Measurements from ENCODE around the gene ADAM15.

DNA sequence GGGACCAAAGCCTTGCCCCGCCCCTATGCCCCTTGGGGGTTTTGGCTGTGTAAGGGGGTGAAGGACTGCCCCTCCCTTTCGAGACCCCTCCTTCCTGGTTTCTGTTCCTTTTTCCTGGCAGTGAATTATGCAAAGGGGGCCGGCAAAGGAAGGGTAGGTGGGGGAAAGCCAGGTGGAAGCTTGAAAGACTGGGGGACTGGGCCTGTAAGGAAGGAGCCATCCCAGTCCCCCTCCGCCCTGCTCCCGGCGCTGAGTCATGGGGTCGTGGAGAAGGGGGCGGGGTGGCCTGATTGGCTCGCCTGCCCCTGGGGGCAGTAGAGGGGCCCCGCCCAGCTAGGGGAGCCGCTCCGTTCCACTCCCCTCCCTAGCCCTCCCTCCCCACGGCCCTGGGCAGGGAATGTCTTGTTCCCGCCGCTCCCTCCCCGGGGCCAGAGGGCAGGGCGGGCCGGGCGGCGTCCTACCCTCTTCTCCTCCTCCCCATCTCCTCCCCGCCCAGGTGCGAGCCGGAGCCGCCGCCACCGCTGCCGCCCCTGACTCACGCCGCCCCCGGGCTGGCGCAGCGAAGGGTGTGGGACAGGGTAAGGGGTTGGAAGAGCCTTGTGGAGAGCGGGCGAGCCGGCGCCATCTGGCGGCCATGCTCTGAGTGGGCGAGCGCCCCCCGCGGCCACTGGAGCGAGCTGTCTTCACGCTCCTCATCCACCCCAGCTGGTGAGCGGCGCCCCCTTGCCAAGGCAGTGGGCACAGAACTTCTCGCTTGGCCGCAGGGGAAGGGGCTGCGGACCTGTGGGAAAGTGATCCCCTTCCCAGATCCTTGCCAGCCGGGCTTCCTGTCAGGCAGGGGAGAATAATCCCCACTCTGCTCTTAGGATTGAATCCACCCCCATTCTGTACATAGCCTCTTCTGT lies 33.8 kb upstream of the ADAM15 start:
- TF ChIP-seq, protein P1, sequence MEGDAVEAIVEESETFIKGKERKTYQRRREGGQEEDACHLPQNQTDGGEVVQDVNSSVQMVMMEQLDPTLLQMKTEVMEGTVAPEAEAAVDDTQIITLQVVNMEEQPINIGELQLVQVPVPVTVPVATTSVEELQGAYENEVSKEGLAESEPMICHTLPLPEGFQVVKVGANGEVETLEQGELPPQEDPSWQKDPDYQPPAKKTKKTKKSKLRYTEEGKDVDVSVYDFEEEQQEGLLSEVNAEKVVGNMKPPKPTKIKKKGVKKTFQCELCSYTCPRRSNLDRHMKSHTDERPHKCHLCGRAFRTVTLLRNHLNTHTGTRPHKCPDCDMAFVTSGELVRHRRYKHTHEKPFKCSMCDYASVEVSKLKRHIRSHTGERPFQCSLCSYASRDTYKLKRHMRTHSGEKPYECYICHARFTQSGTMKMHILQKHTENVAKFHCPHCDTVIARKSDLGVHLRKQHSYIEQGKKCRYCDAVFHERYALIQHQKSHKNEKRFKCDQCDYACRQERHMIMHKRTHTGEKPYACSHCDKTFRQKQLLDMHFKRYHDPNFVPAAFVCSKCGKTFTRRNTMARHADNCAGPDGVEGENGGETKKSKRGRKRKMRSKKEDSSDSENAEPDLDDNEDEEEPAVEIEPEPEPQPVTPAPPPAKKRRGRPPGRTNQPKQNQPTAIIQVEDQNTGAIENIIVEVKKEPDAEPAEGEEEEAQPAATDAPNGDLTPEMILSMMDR (IDR thresholded peaks at IDR 0.05) = peak; percentile 96 to 99 (median 98)
- peak in 2 of 4 donors; percentile 38 to 40 for TF ChIP-seq POLR2A (IDR thresholded peaks at IDR 0.05)
